Medulla oblongata (tissue), 1 donor: ENCODE measurements around the gene GRIN3B.

Experiments
- DNase-seq: peaks from one replicate; pipeline ENCODE4 v3.0.0-alpha.2; 2015; ENCODE audit errors: extremely low spot score

The GRIN3B gene

DNA sequence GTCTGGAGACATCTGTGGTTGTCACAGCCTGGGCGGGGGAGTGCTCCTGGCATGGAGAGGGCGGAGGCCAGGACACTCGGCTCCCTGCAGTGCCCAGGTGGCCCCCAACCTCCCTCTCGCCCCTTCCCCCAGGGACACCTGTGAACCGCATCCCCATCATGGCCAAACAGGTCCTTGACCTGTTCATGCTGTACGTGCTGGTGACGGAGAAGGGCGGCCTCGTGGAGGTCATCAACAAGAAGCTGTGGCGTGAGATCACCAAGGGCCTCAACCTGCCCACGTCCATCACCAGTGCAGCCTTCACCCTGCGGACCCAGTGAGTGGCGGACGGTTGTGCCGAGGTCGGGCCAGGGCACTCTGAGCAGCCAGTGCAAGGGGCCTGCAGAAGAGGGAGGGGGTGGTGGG is 36.1 kb upstream of the GRIN3B start:
- DNase-seq: no peak

DNA sequence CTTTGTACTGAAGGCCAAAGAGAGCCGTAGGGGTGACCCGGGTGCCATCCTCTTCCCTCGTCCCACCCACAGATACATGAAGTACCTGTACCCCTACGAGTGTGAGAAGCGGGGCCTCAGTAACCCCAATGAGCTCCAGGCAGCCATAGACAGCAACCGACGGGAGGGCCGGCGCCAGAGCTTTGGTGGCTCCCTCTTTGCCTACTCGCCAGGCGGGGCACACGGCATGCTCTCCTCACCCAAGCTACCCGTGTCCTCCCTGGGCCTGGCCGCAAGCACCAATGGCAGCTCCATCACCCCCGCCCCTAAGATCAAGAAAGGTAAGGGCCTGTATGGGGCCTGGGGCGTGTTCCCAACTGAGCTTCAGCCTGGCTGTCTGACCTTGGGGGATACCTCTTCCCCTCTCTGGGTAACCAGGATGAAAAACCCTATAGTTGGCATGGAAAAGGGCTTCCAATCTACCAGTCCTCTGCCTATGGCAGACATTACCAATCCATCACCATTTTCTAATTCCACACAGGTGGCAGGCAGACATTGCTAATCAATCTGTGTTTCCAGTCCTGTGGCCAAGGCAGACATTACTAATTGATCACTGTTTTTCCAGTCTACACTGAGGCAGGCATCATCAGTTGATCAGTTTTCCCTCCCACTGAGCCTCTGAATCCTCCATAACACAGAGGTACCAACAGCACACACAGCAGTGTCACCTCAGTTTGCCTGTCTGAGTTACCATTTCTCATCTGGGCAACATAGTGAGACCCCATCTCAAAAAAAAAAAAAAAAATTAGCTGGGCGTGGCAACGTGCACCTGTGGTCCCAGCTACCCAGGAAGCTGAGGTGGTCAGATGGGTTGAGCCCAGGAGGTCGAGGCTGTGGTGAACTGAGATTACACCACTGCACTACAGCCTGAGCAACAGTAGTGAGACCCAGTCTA is 35.2 kb upstream of the GRIN3B start:
- DNase-seq: no peak

DNA sequence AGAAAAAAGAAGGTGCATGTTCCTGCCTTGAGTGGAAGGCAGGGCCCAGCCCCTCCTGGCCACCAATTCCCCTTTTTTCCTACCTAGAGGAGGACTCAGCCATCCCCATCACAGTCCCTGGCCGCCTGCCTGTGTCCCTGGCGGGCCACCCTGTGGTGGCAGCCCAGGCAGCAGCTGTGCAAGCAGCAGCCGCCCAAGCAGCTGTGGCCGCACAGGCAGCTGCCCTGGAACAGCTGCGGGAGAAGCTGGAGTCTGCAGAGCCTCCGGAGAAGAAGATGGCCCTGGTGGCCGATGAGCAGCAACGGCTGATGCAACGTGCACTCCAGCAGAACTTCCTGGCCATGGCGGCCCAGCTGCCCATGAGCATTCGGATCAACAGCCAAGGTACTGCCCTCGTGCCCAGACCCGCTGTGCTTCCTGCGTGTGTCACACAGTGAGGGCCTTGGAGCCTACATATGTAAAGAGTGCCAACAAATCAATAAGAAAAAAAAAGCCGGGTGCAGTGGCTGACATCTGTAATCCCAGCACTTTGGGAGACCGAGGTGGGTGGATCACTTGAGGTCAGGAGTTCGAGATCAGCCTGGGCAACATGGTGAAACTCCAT is 33.6 kb upstream of the GRIN3B start:
- no peak for DNase-seq

DNA sequence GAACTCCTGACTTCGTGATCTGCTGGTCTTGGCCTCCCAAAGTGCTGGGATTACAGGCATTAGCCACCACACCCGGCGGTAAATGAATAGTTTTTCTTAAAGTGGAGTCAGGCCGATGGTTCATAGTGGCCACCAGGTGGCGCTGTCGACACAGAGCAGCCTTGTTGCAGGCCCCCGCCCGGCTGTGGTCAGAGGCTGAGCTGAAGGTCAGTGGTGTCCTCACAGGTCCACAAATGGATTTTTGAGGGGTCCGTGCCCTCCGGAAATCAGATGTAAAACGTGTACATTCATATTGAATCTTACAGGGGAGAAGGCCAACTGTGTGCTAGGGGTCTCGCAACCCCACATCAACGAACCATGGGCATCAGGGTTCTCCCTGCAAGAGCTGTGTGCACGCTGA is 29.5 kb upstream of the GRIN3B start:
- DNase-seq: no peak

DNA sequence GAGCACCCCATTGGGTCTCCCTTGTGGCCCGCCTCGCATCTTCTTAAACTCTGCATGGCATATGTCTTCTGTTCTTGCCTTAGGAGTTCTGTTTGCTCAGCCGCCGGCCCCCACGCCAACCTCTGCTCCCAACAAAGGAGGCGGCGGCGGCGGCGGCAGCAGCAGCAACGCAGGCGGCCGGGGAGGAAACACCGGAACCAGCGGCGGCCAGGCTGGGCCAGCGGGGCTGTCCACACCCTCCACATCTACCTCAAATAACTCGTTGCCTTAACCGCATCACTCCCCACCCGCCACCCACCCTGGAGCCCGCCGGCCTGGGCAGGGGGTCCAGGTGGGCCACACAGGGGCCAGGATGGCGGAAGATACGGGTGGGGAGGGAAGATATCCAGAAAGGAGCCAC is 28.4 kb upstream of the GRIN3B start:
- no peak for DNase-seq

DNA sequence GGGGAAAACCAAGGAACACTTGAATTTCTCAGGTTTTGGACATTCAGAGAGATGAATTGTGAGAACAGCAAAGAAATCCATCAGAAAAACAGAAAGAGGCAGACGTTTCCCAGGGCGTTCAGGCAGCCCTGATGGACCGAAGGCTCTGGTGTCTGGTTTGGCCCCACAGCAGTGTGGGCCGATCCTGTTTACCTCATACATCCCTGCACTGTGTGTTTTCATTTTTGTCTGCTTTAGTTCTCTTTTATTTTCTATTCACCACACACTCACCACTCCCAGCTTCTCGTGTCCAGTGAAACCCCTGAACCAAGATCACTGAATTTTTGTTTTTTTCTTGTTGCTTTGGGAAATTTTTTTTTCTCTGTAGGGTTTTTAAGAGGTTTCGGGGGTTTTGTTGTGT is 27.9 kb upstream of the GRIN3B start:
- DNase-seq: no peak

DNA sequence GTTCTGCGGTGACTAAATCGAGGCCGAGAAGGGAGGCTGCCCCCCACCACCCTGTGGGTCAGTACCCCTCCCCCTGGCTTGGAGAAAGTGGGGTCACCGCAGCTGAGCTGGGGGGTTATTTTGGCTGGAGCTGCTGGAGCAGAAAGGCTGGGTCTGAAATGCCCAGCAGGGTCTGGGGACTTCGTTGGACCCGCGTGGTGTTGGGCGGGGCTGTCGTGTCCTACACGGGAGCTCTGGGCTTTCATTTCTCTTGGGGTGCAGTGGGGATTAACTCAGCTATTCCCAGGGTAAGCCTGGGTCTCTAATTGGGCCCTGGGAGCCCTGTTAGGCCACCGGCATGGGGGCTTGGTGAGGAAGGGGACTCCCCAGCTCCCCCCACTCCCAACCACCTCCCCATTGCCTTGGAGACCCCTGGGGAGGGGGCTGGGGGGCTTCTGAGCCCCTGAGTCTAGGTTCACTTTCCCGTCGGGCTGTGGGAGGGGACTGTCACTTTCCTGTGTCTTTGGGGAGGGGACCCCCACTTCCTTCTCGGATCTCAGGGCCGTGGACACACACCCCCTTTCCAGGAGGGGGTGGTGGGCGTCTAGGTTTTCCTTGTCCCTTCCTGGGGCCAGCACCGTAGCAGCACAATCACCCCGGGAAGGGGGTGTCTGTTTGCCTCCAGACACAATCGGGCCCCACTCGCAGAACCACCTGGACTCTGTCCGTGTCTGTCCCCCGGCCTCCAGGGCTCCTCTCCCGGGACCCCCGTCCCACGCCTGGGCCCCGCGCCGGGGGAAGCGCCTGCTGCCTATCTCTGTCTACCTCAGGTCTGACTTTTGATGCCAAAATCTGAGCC is 26.3 kb upstream of the GRIN3B start:
- no peak for DNase-seq

DNA sequence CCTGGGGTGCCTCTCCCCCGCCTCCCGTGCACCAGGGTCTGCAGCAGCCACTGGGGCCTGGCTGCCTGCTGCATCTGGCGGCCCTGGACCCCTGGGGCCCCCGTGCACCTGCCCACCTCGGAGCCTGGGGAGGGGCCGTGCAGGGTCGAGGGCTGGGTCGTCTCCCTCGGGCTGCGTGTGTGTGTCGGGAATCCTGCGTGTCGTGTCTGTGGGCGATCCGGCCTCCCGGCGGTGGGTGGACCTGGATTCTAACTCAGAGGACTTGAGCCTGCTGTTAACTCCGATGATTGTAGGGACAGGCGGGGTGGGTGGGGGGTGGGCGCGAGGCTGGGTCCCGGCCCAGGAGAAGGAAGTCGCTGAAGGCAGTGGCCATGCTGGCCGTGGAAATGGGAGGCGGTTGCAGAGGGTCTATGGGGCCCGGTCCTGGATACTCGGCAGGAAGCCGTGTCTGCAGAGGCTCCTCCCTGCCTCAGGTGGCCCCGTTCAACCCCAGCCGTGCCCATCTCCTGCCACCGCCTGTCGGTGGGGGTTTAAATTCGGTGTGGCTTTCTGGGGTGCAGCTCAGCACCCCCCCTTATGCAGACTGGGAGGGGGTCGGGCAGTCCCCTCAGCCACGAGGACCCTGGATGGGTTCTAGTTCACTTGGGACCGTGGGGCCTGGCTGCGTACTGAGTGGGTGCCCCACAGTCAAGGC is 25.5 kb upstream of the GRIN3B start:
- no peak for DNase-seq

DNA sequence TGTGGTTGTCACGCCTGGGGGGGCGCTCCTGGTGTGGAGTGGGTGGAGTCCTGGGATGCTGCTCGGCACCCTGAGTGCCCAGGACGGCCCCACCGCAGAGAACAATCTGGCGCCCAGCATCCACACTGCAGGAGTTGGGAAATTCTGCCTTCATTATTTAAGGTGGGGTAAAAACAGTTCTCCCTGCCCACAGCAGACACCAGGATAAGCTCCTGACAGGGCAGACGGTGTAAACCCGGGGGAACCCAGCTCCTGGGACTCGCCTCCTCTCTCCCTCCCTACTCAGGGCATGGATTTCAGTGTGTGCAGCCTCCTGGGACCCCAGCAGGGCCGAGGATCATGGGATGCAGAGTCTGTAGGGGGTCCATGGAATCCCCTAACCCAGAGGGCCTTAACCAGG is 23.7 kb upstream of the GRIN3B start:
- DNase-seq: no peak

DNA sequence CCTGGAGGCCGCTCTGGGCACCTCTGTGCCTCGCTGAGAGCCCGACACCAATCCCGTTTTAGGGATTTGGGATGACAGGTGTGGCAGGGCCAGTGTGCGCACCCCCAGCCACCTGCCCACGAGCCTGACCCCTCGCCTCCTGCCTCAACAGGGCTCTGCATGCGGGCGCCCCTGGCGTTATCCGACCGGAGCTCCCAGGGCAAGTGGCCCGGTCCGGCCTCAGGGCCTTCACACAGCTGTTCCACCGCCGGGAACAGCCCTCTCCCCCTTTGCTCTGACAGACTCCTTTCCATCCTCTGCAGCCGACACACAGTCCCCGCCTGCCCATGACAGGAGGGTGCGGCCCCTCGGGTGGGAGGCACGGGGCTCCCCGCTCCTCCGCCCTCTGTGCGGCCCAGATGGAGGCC is 23.2 kb upstream of the GRIN3B start:
- no peak for DNase-seq

DNA sequence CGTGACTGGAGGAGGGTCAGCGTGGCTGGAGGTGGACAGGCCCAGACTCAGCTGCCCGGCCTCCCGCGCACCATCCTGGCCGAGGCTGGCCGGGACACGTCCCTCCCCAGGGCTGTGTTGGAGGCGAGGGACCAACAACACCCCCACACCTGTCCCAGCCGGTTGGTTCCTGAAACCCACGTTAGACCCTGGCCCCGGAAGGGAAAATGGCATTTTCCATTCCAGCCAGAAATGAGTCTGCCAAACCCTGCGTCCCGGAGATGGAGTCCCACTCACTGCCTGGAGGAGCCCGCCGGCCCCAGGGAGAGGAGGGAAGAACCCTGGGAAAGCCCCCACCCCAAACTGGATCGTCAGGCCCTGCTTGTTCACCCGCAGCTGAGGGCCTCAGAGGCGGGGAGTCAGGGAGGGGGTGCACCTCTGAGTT is 20.9 kb upstream of the GRIN3B start:
- DNase-seq: no peak

DNA sequence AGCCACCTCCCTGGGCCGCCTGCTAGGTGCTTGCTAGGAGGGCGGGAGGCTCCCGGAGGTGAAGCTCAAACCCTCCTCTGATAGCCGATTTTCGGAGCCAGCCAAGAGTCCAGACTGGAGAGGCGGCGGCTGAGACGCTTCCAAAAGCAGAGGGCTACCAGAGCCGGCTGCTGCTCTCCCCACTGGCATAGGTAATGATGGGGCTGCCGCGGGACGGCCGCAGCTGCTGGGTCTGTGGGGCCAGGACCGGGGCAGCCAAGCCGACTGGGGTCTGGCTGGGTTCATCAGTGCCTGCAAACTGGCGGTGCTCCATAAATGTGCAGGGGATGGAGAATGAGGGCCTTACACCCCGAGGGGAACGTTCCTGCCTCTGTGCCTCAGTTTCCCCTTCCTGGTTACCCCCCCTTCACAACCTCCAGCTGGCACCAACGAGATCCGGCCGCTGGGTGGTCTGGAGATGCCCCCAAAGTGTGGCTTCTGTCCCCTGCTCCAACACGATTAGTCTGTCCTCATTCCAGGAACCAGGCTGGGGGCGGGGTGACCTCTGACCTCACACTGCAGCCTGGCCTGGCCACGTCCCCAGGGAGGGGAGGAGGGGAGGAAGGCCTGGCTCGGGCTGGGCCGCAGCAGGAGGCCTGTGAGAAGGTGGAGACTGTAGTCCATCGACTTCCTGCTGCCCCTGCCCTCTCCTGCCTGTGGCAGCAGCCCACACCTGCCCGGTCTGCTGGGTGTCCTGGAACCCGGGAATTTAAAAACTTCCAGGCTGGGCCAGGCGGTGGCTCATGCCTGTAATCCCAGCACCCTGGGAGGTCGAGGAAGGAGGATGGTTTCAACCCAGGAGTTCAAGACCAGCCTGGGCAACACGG is 19.9 kb upstream of the GRIN3B start:
- DNase-seq: no peak

DNA sequence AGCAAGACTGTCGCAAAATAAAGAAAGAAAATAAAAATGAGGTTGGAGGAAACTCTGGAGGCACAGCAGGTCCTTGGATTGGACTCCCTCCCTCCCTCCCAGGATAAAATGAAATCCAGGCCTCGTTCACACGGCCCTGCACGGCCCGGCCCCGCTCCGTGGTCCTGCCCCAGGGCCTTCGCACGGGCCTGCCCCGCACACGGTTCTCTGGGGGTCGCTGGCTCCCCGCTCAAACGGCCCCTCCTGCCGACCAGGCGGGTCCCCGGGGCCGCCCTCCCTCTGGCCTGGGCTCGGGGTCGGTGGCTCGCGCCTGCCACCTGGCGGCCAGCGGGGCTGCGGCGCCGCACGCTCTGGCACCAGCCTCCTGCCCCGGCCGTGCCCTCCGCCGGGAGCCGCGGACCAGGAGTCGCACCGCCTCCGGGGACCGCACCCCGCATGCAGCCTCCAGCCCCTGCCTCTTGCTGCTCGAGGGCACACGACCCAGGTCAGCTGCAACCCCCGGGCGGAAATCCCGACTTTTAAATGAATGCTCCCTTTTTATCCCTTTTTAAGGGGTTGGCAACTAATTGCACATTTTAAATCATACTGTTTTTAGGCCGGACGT is 17.6 kb upstream of the GRIN3B start:
- peak; percentile 71 for DNase-seq

DNA sequence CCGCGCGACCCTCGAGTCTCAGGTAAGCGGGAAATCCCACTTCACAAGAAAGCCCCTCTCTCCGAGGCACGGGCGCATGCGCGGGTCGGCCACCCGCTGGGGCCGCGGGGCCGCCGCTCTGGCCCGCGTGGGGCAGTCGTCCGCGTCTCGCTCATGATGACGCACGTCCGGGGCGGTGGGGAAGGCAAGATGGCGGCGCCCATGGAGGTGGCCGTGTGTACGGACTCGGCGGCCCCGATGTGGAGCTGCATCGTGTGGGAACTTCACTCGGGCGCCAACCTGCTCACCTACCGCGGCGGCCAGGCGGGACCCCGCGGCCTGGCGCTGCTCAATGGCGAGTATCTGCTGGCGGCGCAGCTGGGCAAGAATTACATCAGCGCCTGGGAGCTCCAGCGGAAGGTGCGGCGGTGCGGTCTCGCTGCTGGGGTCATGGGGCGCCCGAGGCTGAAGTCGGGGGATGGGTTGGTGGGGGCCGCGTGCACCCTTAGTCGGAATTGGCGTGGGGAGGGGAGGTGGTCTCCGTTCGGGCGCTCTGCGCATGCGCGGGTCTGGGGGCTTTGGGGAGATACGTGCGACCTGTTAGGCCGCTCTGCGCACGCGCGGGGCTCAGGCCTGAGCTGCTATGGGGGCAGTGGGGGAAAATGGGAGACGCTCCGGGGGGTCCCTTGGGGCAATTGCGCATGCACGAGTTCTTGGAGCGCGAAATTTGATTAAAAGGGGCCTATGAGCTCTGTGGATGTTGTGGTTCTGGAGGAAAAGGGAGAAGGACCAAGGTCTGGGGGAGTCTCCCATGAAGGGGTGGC is 15.9 kb upstream of the GRIN3B start, which contains the start of gene WDR18:
Gene WDR18, plus strand, starts transcription at position 181 of the 803 bp plus-strand sequence. Its CDS starts 9 bp downstream, at position 190.
- DNase-seq: peak; percentile 96

DNA sequence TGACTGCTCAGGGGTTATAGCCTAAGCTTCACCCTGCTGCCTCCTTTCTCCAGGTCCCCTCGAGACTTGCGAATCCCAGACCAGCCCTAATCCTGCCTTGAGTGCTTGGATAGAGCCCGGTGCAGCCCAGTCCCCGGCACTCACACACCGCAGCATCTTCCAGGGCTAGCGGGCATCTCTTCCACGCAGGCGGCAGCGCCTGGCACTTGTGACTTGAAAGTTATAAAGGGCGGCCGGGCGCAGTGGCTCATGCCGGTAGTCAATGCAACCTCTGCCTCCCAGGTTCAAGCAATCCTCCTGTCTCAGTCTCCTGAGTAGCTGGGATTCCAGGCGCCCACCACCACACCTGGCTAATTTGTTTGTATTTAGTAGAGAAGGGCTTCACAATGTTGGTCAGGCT is 14.1 kb upstream of the GRIN3B start:
- no peak for DNase-seq

DNA sequence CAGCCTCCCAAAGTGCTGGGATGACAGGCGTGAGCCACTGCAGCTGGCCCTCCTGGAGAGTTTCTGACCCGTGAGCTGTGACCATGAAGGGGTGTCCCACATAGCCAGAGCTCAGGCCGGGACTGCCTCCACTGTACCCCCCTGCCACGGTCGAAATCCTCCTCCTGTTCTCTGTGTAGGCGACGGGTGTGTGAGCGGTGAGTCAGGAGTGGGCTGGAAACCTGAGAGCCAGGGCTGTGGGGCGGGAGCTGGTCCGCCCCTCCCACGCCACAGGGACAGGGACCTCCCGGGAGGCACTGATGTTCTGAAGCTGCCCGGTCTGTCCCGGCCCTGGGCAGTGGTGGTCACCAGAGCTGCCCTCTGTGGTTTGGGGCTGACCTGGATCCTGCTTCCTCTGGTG is 12.1 kb upstream of the GRIN3B start:
- no peak for DNase-seq

DNA sequence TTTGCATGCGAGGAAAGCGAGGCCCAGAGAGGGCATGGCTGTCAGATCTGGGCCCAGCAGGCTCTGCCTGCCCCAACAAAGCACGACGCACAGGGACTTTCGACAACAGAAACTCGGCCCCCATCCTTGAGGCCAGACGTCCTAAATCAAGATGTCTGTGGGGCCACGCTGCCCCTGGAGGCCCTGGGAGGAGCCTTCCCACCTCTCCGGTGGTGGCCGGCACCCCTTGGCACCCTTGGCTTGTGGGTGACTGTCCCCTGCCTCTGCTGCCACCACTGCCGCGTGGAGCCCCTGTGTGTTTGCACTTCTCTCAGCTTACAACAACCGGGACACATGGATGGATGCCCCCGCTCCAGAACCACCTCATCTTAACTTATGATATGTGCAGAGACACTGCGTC is 11.7 kb upstream of the GRIN3B start:
- no peak for DNase-seq

DNA sequence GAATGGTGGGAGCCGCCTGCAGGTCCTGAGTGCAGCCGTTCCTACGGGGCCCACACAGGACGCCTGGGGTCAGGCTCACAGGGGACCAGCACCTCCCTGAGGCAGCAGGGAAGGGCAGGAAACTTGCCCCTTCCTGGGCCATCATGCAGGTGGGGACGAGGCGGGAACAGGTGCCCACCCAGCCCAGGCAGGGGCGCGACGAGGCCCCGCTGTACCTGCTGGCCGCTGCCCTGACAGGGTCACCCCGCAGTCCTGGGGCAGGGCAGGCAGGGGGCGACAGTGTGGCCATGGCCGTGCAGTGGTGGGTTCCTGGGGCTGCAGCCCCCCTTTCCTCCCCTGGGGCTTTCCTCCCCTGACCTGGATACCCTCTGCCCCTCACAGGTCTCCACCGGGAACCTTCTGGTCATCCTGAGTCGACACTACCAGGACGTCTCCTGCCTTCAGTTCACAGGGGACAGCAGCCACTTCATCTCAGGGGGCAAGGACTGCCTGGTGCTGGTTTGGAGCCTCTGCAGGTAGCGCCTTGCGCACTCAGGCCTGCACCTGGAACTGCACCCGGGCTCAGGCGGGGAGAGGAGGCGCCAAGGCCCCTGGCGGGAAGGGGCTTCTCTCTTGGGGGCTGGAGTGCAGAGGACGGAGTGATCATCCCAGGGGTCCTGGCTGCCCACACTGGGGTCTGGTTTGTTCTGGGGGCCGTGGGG is 10.7 kb upstream of the GRIN3B start:
- DNase-seq: no peak

DNA sequence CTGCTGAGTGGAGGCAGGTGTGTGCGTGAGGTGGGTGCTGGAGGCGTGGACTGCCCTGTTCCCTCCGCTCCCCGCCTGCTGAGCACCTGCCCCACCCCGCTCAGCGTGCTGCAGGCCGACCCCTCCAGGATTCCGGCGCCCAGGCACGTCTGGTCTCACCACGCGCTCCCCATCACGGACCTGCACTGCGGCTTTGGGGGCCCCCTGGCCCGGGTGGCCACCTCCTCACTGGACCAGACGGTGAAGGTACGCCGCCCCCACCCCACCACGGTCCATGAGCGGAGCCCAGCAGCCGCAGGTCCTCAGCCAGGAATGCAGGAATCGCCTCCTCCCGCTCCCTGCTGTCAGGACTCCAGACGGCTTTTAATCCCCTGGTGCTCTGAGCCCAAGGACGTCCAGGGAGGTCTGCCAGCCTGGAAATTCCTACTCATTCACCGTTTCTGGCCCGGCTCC is 10.1 kb upstream of the GRIN3B start:
- DNase-seq: no peak
